ENCODE data around the gene CACNA2D4.

GRCh38 chr12:1872448-1872847, 46.0 kb downstream of the CACNA2D4 start:
- no peak for TF ChIP-seq CTCF (IDR thresholded peaks at IDR 0.05)
- no peak for TF ChIP-seq EP300 (IDR thresholded peaks at IDR 0.05)
